Parathyroid adenoma (tissue), 2 donors: ENCODE measurements around the gene LHFPL6.

ENCODE experiments used
- H2AFZ ChIP-seq: fragments of 300-600 bp; sonication (generic); one replicate; pipeline ENCODE4 v1.7.0; 2017; ENCODE audit warnings: antibody characterized with exemption, mild to moderate bottlenecking
- H3K27ac ChIP-seq: fragments of 300-600 bp; sonication (generic); one replicate; pipeline ENCODE4 v1.7.0; 2017
- H3K27me3 ChIP-seq: fragments of 300-600 bp; sonication (generic); one replicate; pipeline ENCODE4 v1.7.0; 2017; ENCODE audit warnings: low read length; ENCODE audit not compliant: control insufficient read depth, insufficient read depth
- H3K36me3 ChIP-seq: fragments of 300-600 bp; sonication (generic); one replicate; pipeline ENCODE4 v1.7.0; 2017; ENCODE audit warnings: low read length; ENCODE audit not compliant: control insufficient read depth, insufficient read depth
- H3K4me1 ChIP-seq: fragments of 300-600 bp; sonication (generic); one replicate; pipeline ENCODE4 v1.7.0; 2017; ENCODE audit warnings: control low read depth
- H3K4me2 ChIP-seq: fragments of 300-600 bp; sonication (generic); one replicate; pipeline ENCODE4 v1.7.0; 2017; ENCODE audit warnings: low read length
- H3K4me3 ChIP-seq: fragments of 300-600 bp; sonication (generic); one replicate; pipeline ENCODE4 v1.7.0; 2017; ENCODE audit warnings: low read depth, low read length
- H3K79me2 ChIP-seq: fragments of 300-600 bp; sonication (generic); one replicate; pipeline ENCODE4 v1.7.0; 2017; ENCODE audit warnings: control low read depth
- H3K9ac ChIP-seq: fragments of 300-600 bp; sonication (generic); one replicate; pipeline ENCODE4 v1.7.0; 2017; ENCODE audit warnings: mild to moderate bottlenecking
- H3K9me3 ChIP-seq: fragments of 300-600 bp; sonication (generic); one replicate; pipeline ENCODE4 v1.7.0; 2017; ENCODE audit warnings: low read length; ENCODE audit not compliant: control insufficient read depth
- TF ChIP-seq, protein P1 (sequence below): fragments of 300-600 bp; sonication (generic); IDR thresholded peaks from one replicate; pipeline ENCODE4 v1.7.0; 2017; ENCODE audit warnings: antibody characterized with exemption, mild to moderate bottlenecking
- donor health status: primary hyperparathyroidism.

LHFPL6 gene

DNA sequence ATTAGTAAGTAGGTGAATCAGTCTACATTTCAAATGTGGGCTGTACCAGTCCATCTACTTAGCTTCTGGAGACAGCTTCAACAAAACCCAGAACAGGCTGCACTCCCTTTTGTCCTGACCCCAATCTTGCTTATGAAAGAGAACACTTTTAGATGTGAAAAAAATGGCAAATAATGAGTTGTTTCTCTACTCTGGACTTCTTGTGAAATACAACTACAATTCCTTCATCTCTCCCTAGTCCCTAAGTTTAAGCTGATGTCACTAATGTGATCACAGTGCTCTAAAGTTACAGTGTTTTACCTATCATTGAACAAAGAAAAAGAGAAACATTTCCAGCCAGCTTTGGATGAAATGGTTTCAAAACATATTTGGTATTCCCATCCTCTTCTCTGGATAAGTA is 183.9 kb downstream of the LHFPL6 start:
- Histone ChIP-seq H3K79me2 (no peaks in the 10 kb centered on the region), H3K27ac (no peak overlapping the region), H3K4me2 (no peak overlapping the region), H3K4me1 (no peaks in the 10 kb centered on the region), H3K9ac (no peak overlapping the region), H3K27me3 (no peaks in the 10 kb centered on the region), H3K9me3 (no peaks in the 10 kb centered on the region), H3K36me3 (no peaks in the 10 kb centered on the region), H3K4me3 (no peak overlapping the region), H2AFZ (no peak overlapping the region)
- TF ChIP-seq, protein P1, sequence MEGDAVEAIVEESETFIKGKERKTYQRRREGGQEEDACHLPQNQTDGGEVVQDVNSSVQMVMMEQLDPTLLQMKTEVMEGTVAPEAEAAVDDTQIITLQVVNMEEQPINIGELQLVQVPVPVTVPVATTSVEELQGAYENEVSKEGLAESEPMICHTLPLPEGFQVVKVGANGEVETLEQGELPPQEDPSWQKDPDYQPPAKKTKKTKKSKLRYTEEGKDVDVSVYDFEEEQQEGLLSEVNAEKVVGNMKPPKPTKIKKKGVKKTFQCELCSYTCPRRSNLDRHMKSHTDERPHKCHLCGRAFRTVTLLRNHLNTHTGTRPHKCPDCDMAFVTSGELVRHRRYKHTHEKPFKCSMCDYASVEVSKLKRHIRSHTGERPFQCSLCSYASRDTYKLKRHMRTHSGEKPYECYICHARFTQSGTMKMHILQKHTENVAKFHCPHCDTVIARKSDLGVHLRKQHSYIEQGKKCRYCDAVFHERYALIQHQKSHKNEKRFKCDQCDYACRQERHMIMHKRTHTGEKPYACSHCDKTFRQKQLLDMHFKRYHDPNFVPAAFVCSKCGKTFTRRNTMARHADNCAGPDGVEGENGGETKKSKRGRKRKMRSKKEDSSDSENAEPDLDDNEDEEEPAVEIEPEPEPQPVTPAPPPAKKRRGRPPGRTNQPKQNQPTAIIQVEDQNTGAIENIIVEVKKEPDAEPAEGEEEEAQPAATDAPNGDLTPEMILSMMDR = no peak

DNA sequence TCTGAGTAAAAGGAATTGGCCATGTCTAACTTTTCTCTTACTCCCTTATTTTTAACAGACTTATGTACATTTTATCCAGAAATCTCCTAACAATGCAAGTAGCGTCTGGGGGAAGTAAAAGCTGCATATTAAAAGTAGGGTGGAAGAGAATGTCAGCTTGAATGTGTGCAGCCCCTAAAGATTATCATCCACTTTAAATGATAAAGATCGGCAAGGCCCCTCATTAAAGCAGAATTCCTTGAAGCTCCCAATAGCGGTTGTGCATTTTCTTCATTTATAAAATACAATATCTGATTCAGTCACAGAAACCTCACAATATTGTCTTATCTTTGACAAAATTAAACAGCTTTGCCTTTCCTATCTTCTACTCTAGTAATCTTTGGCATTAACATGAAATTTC is 184.6 kb downstream of the LHFPL6 start:
- Histone ChIP-seq H3K9me3 (no peaks in the 10 kb centered on the region), H2AFZ (no peak overlapping the region), H3K4me1 (no peaks in the 10 kb centered on the region), H3K4me2 (no peak overlapping the region), H3K27me3 (no peaks in the 10 kb centered on the region), H3K4me3 (no peak overlapping the region), H3K27ac (no peak overlapping the region), H3K36me3 (no peaks in the 10 kb centered on the region), H3K79me2 (no peaks in the 10 kb centered on the region), H3K9ac (no peak overlapping the region)
- TF ChIP-seq, protein P1 = no peak

DNA sequence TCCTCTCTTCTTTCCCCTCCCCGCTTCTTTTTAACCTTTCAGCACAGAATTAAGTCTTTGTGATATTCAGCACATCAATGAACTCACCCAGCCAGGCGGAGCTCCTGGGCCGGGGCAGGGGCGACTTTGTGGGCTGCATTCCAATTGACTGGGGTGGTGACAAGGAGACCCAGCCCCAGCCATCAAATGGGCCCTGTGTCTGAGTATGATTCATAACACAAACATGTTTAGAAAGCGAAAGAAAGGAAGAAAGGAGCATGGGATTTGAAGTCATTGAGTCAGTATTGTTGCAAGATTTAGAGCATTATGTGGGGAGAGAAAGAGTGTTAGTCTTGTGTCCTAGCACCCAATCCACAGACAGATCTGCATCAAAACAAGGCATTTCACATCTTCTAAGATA is 185.3 kb downstream of the LHFPL6 start:
- H3K9me3 ChIP-seq = no peaks in the 10 kb centered on the region
- H3K27ac ChIP-seq = no peak overlapping the region
- H3K9ac ChIP-seq = no peak overlapping the region
- H3K4me3 ChIP-seq = no peak overlapping the region
- H2AFZ ChIP-seq = no peak overlapping the region
- no peaks in the 10 kb centered on the region for H3K79me2 ChIP-seq
- no peaks in the 10 kb centered on the region for H3K27me3 ChIP-seq
- TF ChIP-seq, protein P1 = no peak
- H3K4me1 ChIP-seq = no peaks in the 10 kb centered on the region
- H3K4me2 ChIP-seq = no peak overlapping the region
- no peaks in the 10 kb centered on the region for H3K36me3 ChIP-seq

DNA sequence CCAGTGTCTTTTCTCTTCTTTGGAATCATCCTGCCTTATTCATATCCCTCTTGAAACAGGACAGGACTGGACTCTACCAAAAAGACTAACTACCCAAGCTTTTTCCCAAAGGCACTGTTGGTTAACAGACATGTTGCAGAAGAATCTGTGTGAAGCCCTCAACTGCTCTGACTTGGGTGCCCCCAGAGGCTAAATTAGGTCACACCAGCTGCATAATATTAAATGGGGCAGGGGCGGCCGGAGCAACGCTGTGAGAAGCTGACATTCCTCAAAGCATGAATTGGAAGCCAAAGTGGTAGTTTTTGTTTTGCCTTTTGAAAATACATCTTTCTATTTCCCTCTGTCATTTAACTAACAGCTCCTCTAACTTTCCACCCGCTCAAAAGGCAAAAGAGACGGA is 185.9 kb downstream of the LHFPL6 start:
- Histone ChIP-seq H3K4me2 (no peak overlapping the region), H3K9ac (no peak overlapping the region), H3K4me3 (no peak overlapping the region), H3K79me2 (no peaks in the 10 kb centered on the region), H3K4me1 (no peaks in the 10 kb centered on the region), H3K27me3 (no peaks in the 10 kb centered on the region), H2AFZ (no peak overlapping the region), H3K36me3 (no peaks in the 10 kb centered on the region), H3K9me3 (no peaks in the 10 kb centered on the region), H3K27ac (no peak overlapping the region)
- TF ChIP-seq, protein P1 = no peak

DNA sequence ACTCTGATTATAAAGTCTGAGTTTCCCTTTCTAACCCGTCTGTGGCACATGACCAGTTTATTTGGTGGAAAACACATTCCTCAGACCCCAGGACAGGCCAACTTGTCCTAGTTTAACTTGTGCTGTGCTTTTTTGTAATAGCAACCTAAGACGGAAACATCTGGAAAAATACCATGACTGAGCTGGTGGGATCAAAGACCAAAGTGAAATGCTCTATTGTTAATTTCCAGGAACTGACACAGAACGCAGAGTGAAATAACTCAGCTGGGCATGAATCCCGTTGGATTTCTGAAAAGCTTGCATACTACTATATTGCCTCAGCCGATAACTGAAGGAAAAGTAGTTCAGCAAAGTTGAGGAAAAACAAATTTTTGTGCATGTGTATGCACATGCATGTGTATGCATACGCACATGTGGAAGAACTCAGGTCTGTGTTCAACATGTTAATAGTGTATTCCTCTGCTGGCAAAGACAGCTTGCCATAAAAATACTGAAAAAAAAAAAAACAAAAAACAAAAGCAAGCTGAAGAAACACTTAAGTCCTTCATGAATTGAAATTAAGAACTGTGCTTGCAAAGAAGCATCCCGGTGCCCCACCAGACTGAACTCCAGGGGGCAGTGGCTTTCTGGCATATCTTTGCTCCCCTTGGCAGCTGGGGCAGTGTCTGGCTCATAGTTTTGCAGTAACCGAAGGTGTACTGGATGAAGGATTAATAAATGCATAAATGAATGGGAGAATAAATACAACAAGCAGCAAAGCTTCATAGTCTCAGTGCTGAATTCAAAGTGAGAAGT is 187.8 kb downstream of the LHFPL6 start:
- H3K27me3 ChIP-seq = no peaks in the 10 kb centered on the region
- no peak overlapping the region for H3K9ac ChIP-seq
- TF ChIP-seq, protein P1 = no peak
- no peaks in the 10 kb centered on the region for H3K36me3 ChIP-seq
- H3K9me3 ChIP-seq = no peaks in the 10 kb centered on the region
- H3K27ac ChIP-seq = no peak overlapping the region
- H3K4me1 ChIP-seq = no peaks in the 10 kb centered on the region
- no peaks in the 10 kb centered on the region for H3K79me2 ChIP-seq
- H3K4me3 ChIP-seq = no peak overlapping the region
- no peak overlapping the region for H2AFZ ChIP-seq
- H3K4me2 ChIP-seq = no peak overlapping the region
